Erythroblast (primary cell): ENCODE measurements around the gene ACSM5.

Experiments
- DNase-seq, 2 experiments: peaks; one replicate each; lab custom pipeline; 2025; lab: John Stamatoyannopoulos, UW
- GATA1 ChIP-seq: IDR thresholded peaks from 2 replicates; pipeline ENCODE4 v1.6.1; 2011; ENCODE audit warnings: low read depth, mild to moderate bottlenecking, control low read depth, low read length, moderate library complexity
- POLR2A ChIP-seq: IDR thresholded peaks from 2 replicates; pipeline ENCODE4 v1.6.1; 2011; ENCODE audit warnings: mild to moderate bottlenecking, low read length

The ACSM5 gene

GRCh38 chr16:20409398-20410120 lies at the start of gene ACSM5:
TSS of gene ACSM5 (plus strand) at chr16:20409534. CDS start at chr16:20411485, 1,951 bp downstream.
- TF ChIP-seq POLR2A: no peak
- no peak for DNase-seq

- peak in 1 of 2 experiments; percentile 25 for DNase-seq
- no peak for TF ChIP-seq POLR2A
Measured at GRCh38 chr16:20359997-20360396, 49.3 kb upstream of the ACSM5 start.

GRCh38 chr16:20363191-20363590 lies 46.1 kb upstream of the ACSM5 start:
- no peak for DNase-seq
- no peak for TF ChIP-seq GATA1
- no peak for TF ChIP-seq POLR2A

GRCh38 chr16:20364051-20364450 lies 45.3 kb upstream of the ACSM5 start:
- TF ChIP-seq GATA1 (no peak), POLR2A (no peak)
- DNase-seq: no peak

- TF ChIP-seq POLR2A (no peak), GATA1 (no peak)
- no peak for DNase-seq
Measured at GRCh38 chr16:20369452-20370054, 39.8 kb upstream of the ACSM5 start.

GRCh38 chr16:20372701-20373100 lies 36.6 kb upstream of the ACSM5 start:
- TF ChIP-seq POLR2A (no peak), GATA1 (no peak)
- no peak for DNase-seq

GRCh38 chr16:20377181-20377580 lies 32.2 kb upstream of the ACSM5 start:
- no peak for DNase-seq
- TF ChIP-seq GATA1 (no peak), POLR2A (no peak)

- no peak for TF ChIP-seq POLR2A
- TF ChIP-seq GATA1: no peak
- DNase-seq: no peak
Measured at GRCh38 chr16:20380782-20381181, 28.6 kb upstream of the ACSM5 start.

- no peak for DNase-seq
- no peak for TF ChIP-seq GATA1
- no peak for TF ChIP-seq POLR2A
Measured at GRCh38 chr16:20382202-20382948, 27.0 kb upstream of the ACSM5 start.

- TF ChIP-seq GATA1 (no peak), POLR2A (no peak)
- DNase-seq: peak; percentile 44 to 64
Measured at GRCh38 chr16:20383106-20384029, 26.0 kb upstream of the ACSM5 start.

GRCh38 chr16:20385844-20386832 lies 23.2 kb upstream of the ACSM5 start:
- DNase-seq: peak; percentile 40 to 70
- TF ChIP-seq POLR2A: no peak
- TF ChIP-seq GATA1: no peak

- no peak for DNase-seq
- TF ChIP-seq GATA1 (no peak), POLR2A (no peak)
Measured at GRCh38 chr16:20387978-20388377, 21.4 kb upstream of the ACSM5 start.
